GM06990 (cell line): ENCODE measurements around the gene UBE2L3.
"Not testable (repeated sequence)": the region's sequence is repeated elsewhere in the genome, so short reads cannot be mapped to it uniquely, and the experiment has no call there.

Experiments
- DNase-seq: peaks from one replicate; pipeline ENCODE4 v3.0.0-alpha.2; 2011; ENCODE audit not compliant: insufficient read length; ENCODE audit errors: extremely low read depth
- H3K27me3 ChIP-seq: replicated peaks from 2 replicates; pipeline ENCODE4 v1.6.0; 2011; ENCODE audit warnings: low read length; ENCODE audit not compliant: control insufficient read depth, insufficient read depth
- H3K36me3 ChIP-seq: 2 replicates; pipeline ENCODE4 v1.5.1; 2011; ENCODE audit warnings: low read length; ENCODE audit not compliant: control insufficient read depth, insufficient read depth
- H3K4me3 ChIP-seq: replicated peaks from 2 replicates; pipeline ENCODE4 v1.5.1; 2011; ENCODE audit warnings: low read depth, mild to moderate bottlenecking, control low read depth, low read length
- TF ChIP-seq, protein P1 (sequence below): IDR thresholded peaks from 2 replicates; pipeline ENCODE4 v1.5.1; 2011; ENCODE audit warnings: low read length, control low read depth, mild to moderate bottlenecking, inconsistent platforms; ENCODE audit not compliant: insufficient read depth, poor library complexity, severe bottlenecking

Gene UBE2L3

GRCh38 chr22:21591695-21592094 lies 24.2 kb downstream of the UBE2L3 start:
- TF ChIP-seq, protein P1, sequence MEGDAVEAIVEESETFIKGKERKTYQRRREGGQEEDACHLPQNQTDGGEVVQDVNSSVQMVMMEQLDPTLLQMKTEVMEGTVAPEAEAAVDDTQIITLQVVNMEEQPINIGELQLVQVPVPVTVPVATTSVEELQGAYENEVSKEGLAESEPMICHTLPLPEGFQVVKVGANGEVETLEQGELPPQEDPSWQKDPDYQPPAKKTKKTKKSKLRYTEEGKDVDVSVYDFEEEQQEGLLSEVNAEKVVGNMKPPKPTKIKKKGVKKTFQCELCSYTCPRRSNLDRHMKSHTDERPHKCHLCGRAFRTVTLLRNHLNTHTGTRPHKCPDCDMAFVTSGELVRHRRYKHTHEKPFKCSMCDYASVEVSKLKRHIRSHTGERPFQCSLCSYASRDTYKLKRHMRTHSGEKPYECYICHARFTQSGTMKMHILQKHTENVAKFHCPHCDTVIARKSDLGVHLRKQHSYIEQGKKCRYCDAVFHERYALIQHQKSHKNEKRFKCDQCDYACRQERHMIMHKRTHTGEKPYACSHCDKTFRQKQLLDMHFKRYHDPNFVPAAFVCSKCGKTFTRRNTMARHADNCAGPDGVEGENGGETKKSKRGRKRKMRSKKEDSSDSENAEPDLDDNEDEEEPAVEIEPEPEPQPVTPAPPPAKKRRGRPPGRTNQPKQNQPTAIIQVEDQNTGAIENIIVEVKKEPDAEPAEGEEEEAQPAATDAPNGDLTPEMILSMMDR, result no peak
- Histone ChIP-seq H3K4me3 (no peak overlapping the region), H3K36me3 (peaks cover 24% of the 10 kb centered on the region), H3K27me3 (no peaks in the 10 kb centered on the region)
- no peak for DNase-seq

DNA sequence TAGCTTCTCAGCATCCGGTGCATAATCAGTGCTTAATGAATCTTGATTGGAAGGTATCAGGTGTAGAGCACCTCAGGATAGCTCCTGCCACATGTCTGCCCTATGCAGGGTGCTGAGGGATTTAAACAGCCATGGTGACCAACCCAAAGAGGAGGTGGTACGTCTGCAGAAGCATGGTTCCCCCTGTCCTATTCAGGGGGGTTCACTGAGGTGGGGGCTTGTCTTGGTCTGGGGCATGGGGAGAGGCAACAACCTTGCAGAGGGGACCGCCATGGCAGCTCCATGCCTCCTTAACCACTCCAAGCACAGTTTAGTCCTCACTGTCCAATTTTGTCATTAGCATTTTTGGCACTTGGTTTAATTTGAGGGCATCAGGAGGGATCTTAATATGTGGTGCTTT lies 24.9 kb downstream of the UBE2L3 start:
- H3K36me3 ChIP-seq, result peaks cover 24% of the 10 kb centered on the region
- no peak overlapping the region for H3K4me3 ChIP-seq
- DNase-seq, result no peak
- TF ChIP-seq, protein P1, result no peak
- H3K27me3 ChIP-seq, result no peaks in the 10 kb centered on the region

- H3K36me3 ChIP-seq, result peaks cover 24% of the 10 kb centered on the region
- TF ChIP-seq, protein P1, result peak; percentile 24
- no peak for DNase-seq
Measured at GRCh38 chr22:21593406-21594232, 26.1 kb downstream of the UBE2L3 start.

DNA sequence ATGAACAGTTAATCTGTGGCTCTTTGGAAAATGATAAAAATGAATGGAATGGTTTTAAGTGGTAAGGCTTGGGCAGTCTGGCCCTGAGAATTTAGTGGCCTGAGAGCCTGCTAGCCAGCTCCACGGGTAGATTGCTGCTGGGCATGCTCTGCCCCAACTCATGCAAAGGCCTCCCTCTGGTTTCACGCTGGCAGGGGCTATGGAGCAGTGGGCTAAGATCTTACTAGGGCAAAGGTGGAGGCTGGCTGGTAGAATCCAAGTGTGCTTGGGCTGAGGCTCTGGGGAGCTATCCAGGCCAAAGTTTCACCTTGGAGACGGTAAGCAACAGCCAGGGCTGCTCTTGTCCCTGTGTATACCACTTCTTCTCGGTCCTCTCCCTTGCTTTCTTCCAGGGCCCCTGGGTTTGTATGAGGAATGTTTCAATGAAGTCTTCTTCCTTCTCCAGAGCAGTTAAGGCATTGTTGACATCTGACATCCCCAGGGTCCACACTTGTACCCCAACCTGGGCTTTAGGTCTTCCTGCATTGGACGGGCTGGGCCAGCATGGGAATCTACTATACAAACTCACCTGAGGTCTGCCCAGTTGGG lies 27.4 kb downstream of the UBE2L3 start:
- TF ChIP-seq, protein P1, result no peak
- H3K27me3 ChIP-seq, result no peaks in the 10 kb centered on the region
- peaks cover 28% of the 10 kb centered on the region for H3K36me3 ChIP-seq
- H3K4me3 ChIP-seq, result no peak overlapping the region
- no peak for DNase-seq

More at GRCh38 chr22:21593406-21594232, 26.1 kb downstream of the UBE2L3 start:
- Histone ChIP-seq H3K4me3 (no peak overlapping the region), H3K27me3 (no peaks in the 10 kb centered on the region)

- H3K4me3 ChIP-seq, DNase-seq, H3K27me3 ChIP-seq: not testable (repeated sequence)
- peaks cover 27% of the 10 kb centered on the region for H3K36me3 ChIP-seq
Measured at GRCh38 chr22:21596356-21597135, 29.0 kb downstream of the UBE2L3 start.

DNA sequence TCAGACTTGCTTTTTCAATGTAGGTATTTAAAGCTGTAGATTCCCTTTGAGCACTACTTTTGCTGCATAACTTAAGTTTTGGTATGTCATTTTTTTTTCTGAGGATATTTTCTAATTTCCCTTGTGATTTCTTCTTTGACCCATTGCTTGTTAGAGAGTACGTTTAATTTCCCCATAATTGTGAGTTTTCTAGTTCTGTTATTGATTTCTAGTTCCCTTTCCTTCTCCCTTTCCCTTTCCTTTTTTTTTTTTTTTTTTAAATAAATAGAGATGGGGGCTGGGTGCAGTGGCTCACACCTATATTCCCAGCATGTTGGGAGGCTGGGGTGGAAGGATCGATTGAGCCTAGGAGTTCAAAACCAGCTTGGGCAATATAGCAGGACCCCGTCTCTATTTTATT lies 30.8 kb downstream of the UBE2L3 start:
- TF ChIP-seq, protein P1, result no peak
- no peak overlapping the region for H3K4me3 ChIP-seq
- H3K36me3 ChIP-seq, result peaks cover 26% of the 10 kb centered on the region
- DNase-seq, result no peak
- no peaks in the 10 kb centered on the region for H3K27me3 ChIP-seq
